Gastrocnemius medialis (tissue), 4 donors: ENCODE data around the gene CMTM1. TPM values are rescaled to one million over a fixed set of nuclear protein-coding genes. Genes with fewer than 3 reads are reported as not detected.
A peak's percentile ranks its signal among the peaks of the same experiment; 100 is the strongest.

Experiments
- ATAC-seq, 2 donors: fragments of 150-250 bp; one replicate each; pipeline ENCODE4 v1.9.1; 2016
- DNase-seq, 2 donors: peaks; one replicate each; pipeline ENCODE4 v3.0.0-alpha.2; 2019
- H3K27ac ChIP-seq, 4 donors: fragments of 200-600 bp; sonication (generic); 1 replicate in 1 of 4; 2 replicates in 3 of 4; pipeline ENCODE4 v1.5.1; 2016 to 2018; ENCODE audit warnings: mild to moderate bottlenecking in 2 of 4, moderate library complexity in 1 of 4
- H3K27me3 ChIP-seq, 3 donors: fragments of 200-600 bp; sonication (generic) in 2 of 3; 1 replicate in 1 of 3; 2 replicates in 2 of 3; pipeline versions ENCODE4 v1.5.1 to v1.6.0; 2016 to 2019; ENCODE audit warnings: mild to moderate bottlenecking in 1 of 3, moderate library complexity in 1 of 3
- H3K36me3 ChIP-seq, 2 donors: fragments of 200-600 bp; sonication (generic) in 1 of 2; one replicate each; pipeline ENCODE4 v1.5.1; 2017 to 2018
- H3K4me1 ChIP-seq, 2 donors: fragments of 200-600 bp; sonication (generic) in 1 of 2; one replicate each; pipeline ENCODE4 v1.5.1; 2016 to 2017; ENCODE audit warnings: mild to moderate bottlenecking in 2 of 2
- H3K4me3 ChIP-seq, 4 donors: fragments of 200-600 bp; sonication (generic) in 3 of 4; 1 replicate in 1 of 4; 2 replicates in 3 of 4; pipeline ENCODE4 v1.5.1; 2016 to 2019; ENCODE audit warnings: mild to moderate bottlenecking in 2 of 4
- H3K9me3 ChIP-seq, 3 donors: fragments of 200-600 bp; sonication (generic) in 2 of 3; 1 replicate in 1 of 3; 2 replicates in 2 of 3; pipeline ENCODE4 v1.5.1; 2016 to 2019
- CTCF ChIP-seq, 5 experiments: fragments of 450-650 bp in 3 of 5; fragments of 200-600 bp in 2 of 5; sonication (generic) in 2 of 5; IDR thresholded peaks in 4 of 5; conservative IDR thresholded peaks in 1 of 5; 1 replicate in 4 of 5; 2 replicates in 1 of 5; pipeline ENCODE4 v1.5.1; 2016 to 2019; ENCODE audit warnings: antibody characterized with exemption in 5 of 5, mild to moderate bottlenecking in 3 of 5, moderate library complexity in 3 of 5
- POLR2A ChIP-seq, 2 donors: fragments of 450-650 bp; IDR thresholded peaks; one replicate each; pipeline ENCODE4 v1.6.1; 2017; ENCODE audit warnings: antibody characterized with exemption in 2 of 2, mild to moderate bottlenecking in 2 of 2, moderate library complexity in 2 of 2
- in situ Hi-C, 4 donors: fragments of 200-750 bp; cut with MboI; loops; one replicate each; pipeline versions ENCODE4 v1.15.0 to v1.8.0; 2017; ENCODE audit warnings: low sequenced_read_pairs in 4 of 4
- intact Hi-C: fragments of 100-400 bp; cut with DNase I; formaldehyde crosslinking; loops from one replicate; pipeline ENCODE4 v1.15.1; 2023; ENCODE audit warnings: low total_unique reads
- total RNA-seq, 4 donors: library from RNA; depleted of rRNA; stranded (reverse); fragments of >200 nt; gene quantifications; one replicate each; pipeline versions ENCODE4 v1.1.0 to v1.2.3, GENCODE V29; 2016

CMTM1 gene
- total RNA-seq, 4 donors from 2014 or later = 0.31 TPM; not detected in 3

- in situ Hi-C loops = no loop called here
- Histone ChIP-seq H3K4me3 (no peak overlapping the region), H3K27me3 (no peaks in the 10 kb centered on the region), H3K4me1 (peaks cover 9 to 24% of the 10 kb centered on the region in 2 donors), H3K36me3 (peaks cover 0 to 45% of the 10 kb centered on the region in 2 donors), H3K9me3 (no peaks in the 10 kb centered on the region), H3K27ac (no peak overlapping the region)
- ATAC-seq (no peak), DNase-seq (no peak)
- intact Hi-C loops = no loop called here
- no peak for TF ChIP-seq CTCF (IDR thresholded peaks at IDR 0.05 in 4 of 5, conservative IDR thresholded peaks at IDR 0.05 in 1 of 5)
- no peak for TF ChIP-seq POLR2A (IDR thresholded peaks at IDR 0.05)
Observed at GRCh38 chr16:66528294-66528693, 37.9 kb upstream of the CMTM1 start.

- TF ChIP-seq POLR2A (IDR thresholded peaks at IDR 0.05) (no peak), CTCF (IDR thresholded peaks at IDR 0.05 in 4 of 5, conservative IDR thresholded peaks at IDR 0.05 in 1 of 5) (no peak)
- Histone ChIP-seq H3K27me3 (no peaks in the 10 kb centered on the region), H3K4me3 (no peak overlapping the region), H3K4me1 (peaks cover 8 to 19% of the 10 kb centered on the region in 2 donors), H3K27ac (no peak overlapping the region), H3K9me3 (no peaks in the 10 kb centered on the region), H3K36me3 (peaks cover 0 to 45% of the 10 kb centered on the region in 2 donors)
- intact Hi-C loops (no loop called here), in situ Hi-C loops (no loop called here)
- DNase-seq (no peak), ATAC-seq (no peak)
Observed at GRCh38 chr16:66529475-66529874, 36.8 kb upstream of the CMTM1 start.

- TF ChIP-seq POLR2A (IDR thresholded peaks at IDR 0.05) = no peak
- no peak for TF ChIP-seq CTCF (IDR thresholded peaks at IDR 0.05 in 4 of 5, conservative IDR thresholded peaks at IDR 0.05 in 1 of 5)
- in situ Hi-C loops (no loop called here), intact Hi-C loops (no loop called here)
- peak overlapping the region in 1 of 4 donors; percentile 35 for H3K27ac ChIP-seq
- ATAC-seq = peak; percentile 27 to 50
- H3K9me3 ChIP-seq = no peaks in the 10 kb centered on the region
- DNase-seq = peak in 1 of 2 donors; percentile 27
- no peak overlapping the region for H3K4me3 ChIP-seq
- H3K4me1 ChIP-seq = peaks cover 10 to 19% of the 10 kb centered on the region in 2 donors
- H3K27me3 ChIP-seq = no peaks in the 10 kb centered on the region
- peaks cover 0 to 47% of the 10 kb centered on the region in 2 donors for H3K36me3 ChIP-seq
Observed at GRCh38 chr16:66534376-66534799, 31.9 kb upstream of the CMTM1 start.

- Histone ChIP-seq H3K4me1 (peaks cover 10 to 19% of the 10 kb centered on the region in 2 donors), H3K4me3 (no peak overlapping the region), H3K27ac (no peak overlapping the region), H3K9me3 (no peaks in the 10 kb centered on the region), H3K36me3 (peaks cover 0 to 40% of the 10 kb centered on the region in 2 donors), H3K27me3 (no peaks in the 10 kb centered on the region)
- ATAC-seq (no peak), DNase-seq (no peak)
- intact Hi-C loops = no loop called here
- in situ Hi-C loops = no loop called here
- TF ChIP-seq POLR2A (IDR thresholded peaks at IDR 0.05) (no peak), CTCF (IDR thresholded peaks at IDR 0.05 in 4 of 5, conservative IDR thresholded peaks at IDR 0.05 in 1 of 5) (no peak)
Observed at GRCh38 chr16:66536525-66536924, 29.7 kb upstream of the CMTM1 start.

- Histone ChIP-seq H3K36me3 (peaks cover 0 to 42% of the 10 kb centered on the region in 2 donors), H3K9me3 (no peaks in the 10 kb centered on the region), H3K4me3 (no peak overlapping the region), H3K4me1 (peaks cover 10 to 16% of the 10 kb centered on the region in 2 donors), H3K27ac (no peak overlapping the region), H3K27me3 (no peaks in the 10 kb centered on the region)
- DNase-seq = no peak
- intact Hi-C loops = no loop called here
- no peak for ATAC-seq
- in situ Hi-C loops = no loop called here
- TF ChIP-seq POLR2A (IDR thresholded peaks at IDR 0.05) (no peak), CTCF (IDR thresholded peaks at IDR 0.05 in 4 of 5, conservative IDR thresholded peaks at IDR 0.05 in 1 of 5) (no peak)
Observed at GRCh38 chr16:66537236-66537635, 29.0 kb upstream of the CMTM1 start.
